Measurements from ENCODE around the gene TGFBR3. TPM values are rescaled to one million over a fixed set of nuclear protein-coding genes. Genes with fewer than 3 reads are reported as not detected.
A peak's percentile ranks its signal among the peaks of the same experiment; 100 is the strongest.

The TGFBR3 gene
- total and polyA plus RNA-seq, 2 of the 13 experiments (the other 11 are each of a cell fraction or from before 2014, with no cell fraction given), result 76.5 to 195 TPM

- TF ChIP-seq GABPA (IDR thresholded peaks at IDR 0.05; ENCODE audit: low read depth, low read length) (no peak), GABPA (CRISPR knock-in tag; IDR thresholded peaks at IDR 0.05; ENCODE audit: low read depth) (no peak), POLR2A (IDR thresholded peaks at IDR 0.05; ENCODE audit: insufficient read depth in 1 of 2, low read depth in 2 of 2, low read length in 2 of 2) (peak in 1 of 2 experiments; percentile 20; a peak in 3 of 4 replicates), PAWR (CRISPR knock-in tag; IDR thresholded peaks at IDR 0.05; ENCODE audit: borderline replicate concordance) (no peak), KDM5A (IDR thresholded peaks at IDR 0.05; ENCODE audit: borderline replicate concordance, low read length) (peak; percentile 31; the same call in 1 of the 2 replicates), RBFOX2 (IDR thresholded peaks at IDR 0.05; ENCODE audit: low read depth, low read length) (peak; percentile 26; the same call in 1 of the 2 replicates), RFXANK (CRISPR knock-in tag; IDR thresholded peaks at IDR 0.05) (0 out of 2 replicates have a peak, but pooled peaks have one; percentile 3), ATF5 (CRISPR knock-in tag; IDR thresholded peaks at IDR 0.05; ENCODE audit: low read depth) (no peak), PRDM15 (CRISPR knock-in tag; IDR thresholded peaks at IDR 0.05) (no peak), ZNF7 (CRISPR knock-in tag; IDR thresholded peaks at IDR 0.05) (no peak)
- TF ChIP-seq, protein P1, sequence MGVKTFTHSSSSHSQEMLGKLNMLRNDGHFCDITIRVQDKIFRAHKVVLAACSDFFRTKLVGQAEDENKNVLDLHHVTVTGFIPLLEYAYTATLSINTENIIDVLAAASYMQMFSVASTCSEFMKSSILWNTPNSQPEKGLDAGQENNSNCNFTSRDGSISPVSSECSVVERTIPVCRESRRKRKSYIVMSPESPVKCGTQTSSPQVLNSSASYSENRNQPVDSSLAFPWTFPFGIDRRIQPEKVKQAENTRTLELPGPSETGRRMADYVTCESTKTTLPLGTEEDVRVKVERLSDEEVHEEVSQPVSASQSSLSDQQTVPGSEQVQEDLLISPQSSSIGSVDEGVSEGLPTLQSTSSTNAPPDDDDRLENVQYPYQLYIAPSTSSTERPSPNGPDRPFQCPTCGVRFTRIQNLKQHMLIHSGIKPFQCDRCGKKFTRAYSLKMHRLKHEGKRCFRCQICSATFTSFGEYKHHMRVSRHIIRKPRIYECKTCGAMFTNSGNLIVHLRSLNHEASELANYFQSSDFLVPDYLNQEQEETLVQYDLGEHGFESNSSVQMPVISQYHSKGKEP (CRISPR knock-in tag; IDR thresholded peaks at IDR 0.05), result no peak
Measured at GRCh38 chr1:91826649-91827048, 59.3 kb downstream of the TGFBR3 start (continued).
